IMR-90 (cell line): ENCODE results near the gene SFTPA1. TPM values are rescaled to one million over a fixed set of nuclear protein-coding genes. Genes with fewer than 3 reads are reported as not detected.

Source experiments
- ATAC-seq: fragments of 200-7000 bp; cut with Tn5 transposase; 2 replicates; pipeline ENCODE4 v1.9.1; 2020; ENCODE audit warnings: low read depth, mild to moderate bottlenecking, moderate library complexity
- BruUV-seq: library from RNA; stranded (reverse); fragments of 400-500 nt; replicated peaks from 2 replicates; lab custom pipeline; 2021; lab: Mats Ljungman, UMichigan
- CTCF ChIA-PET: fragments of 300-600 bp; formaldehyde crosslinking; extraction: SDS; loops from one replicate; lab custom pipeline; 2021; ENCODE audit warnings: antibody characterized with exemption; lab: Yijun Ruan, JAX
- POLR2A ChIA-PET: fragments of 300-600 bp; sonication (Branson Sonifier 250); formaldehyde crosslinking; loops from one replicate; lab custom pipeline; 2022; ENCODE audit warnings: antibody characterized with exemption; ENCODE audit not compliant: unreplicated experiment; lab: Charles Lee
- DNase-seq: peaks from one replicate; pipeline ENCODE4 v3.0.0; 2013
- H2AFZ ChIP-seq: replicated peaks from 2 replicates; pipeline ENCODE3; 2013; ENCODE audit warnings: low read length, mild to moderate bottlenecking; ENCODE audit not compliant: poor library complexity
- H2AK5ac ChIP-seq: 2 replicates; pipeline ENCODE4 v1.6.1; 2013; ENCODE audit warnings: low read depth, low read length, inconsistent platforms
- H2AK9ac ChIP-seq: replicated peaks from 2 replicates; pipeline ENCODE3; 2013; ENCODE audit warnings: mild to moderate bottlenecking, low read depth, low read length, moderate library complexity; ENCODE audit not compliant: poor library complexity
- H2BK120ac ChIP-seq: 2 replicates; pipeline ENCODE4 v1.6.1; 2013; ENCODE audit warnings: low read depth, low read length, inconsistent platforms
- H2BK15ac ChIP-seq: 3 replicates; pipeline ENCODE4 v1.6.1; 2013; ENCODE audit warnings: low read depth, low read length, inconsistent platforms
- H2BK20ac ChIP-seq: 2 replicates; pipeline ENCODE4 v1.6.1; 2013; ENCODE audit warnings: low read depth, mild to moderate bottlenecking, inconsistent platforms, low read length, moderate library complexity
- H2BK5ac ChIP-seq: 2 replicates; pipeline ENCODE4 v1.6.1; 2013; ENCODE audit warnings: mild to moderate bottlenecking, low read depth, low read length, inconsistent platforms; ENCODE audit not compliant: poor library complexity, severe bottlenecking
- H3K14ac ChIP-seq: replicated peaks from 2 replicates; pipeline ENCODE4 v1.6.1; 2013; ENCODE audit warnings: low read depth, low read length, inconsistent platforms
- H3K18ac ChIP-seq: 2 replicates; pipeline ENCODE4 v1.6.1; 2013; ENCODE audit warnings: low read depth, low read length, control low read depth
- H3K23ac ChIP-seq: 2 replicates; pipeline ENCODE4 v1.6.1; 2013; ENCODE audit warnings: low read depth, low read length, inconsistent platforms
- H3K27ac ChIP-seq: 2 replicates; pipeline ENCODE4 v1.5.1; 2013; ENCODE audit warnings: mild to moderate bottlenecking, control low read depth, low read length; ENCODE audit not compliant: insufficient read depth
- H3K27me3 ChIP-seq: 2 replicates; pipeline ENCODE4 v1.6.1; 2013; ENCODE audit warnings: low read length; ENCODE audit not compliant: control insufficient read depth, insufficient read depth
- H3K36me3 ChIP-seq: 2 replicates; pipeline ENCODE4 v1.6.1; 2013; ENCODE audit warnings: low read length, mixed read lengths; ENCODE audit not compliant: control insufficient read depth, insufficient read depth
- H3K4ac ChIP-seq: 2 replicates; pipeline ENCODE4 v1.6.1; 2013; ENCODE audit warnings: low read depth, low read length, inconsistent platforms
- H3K4me1 ChIP-seq: 2 replicates; pipeline ENCODE4 v1.6.1; 2013; ENCODE audit warnings: low read length, mixed read lengths; ENCODE audit not compliant: control insufficient read depth, insufficient read depth
- H3K4me2 ChIP-seq: 2 replicates; pipeline ENCODE4 v1.6.1; 2013; ENCODE audit warnings: low read depth, mild to moderate bottlenecking, control low read depth, low read length, moderate library complexity
- H3K4me3 ChIP-seq: 2 replicates; pipeline ENCODE4 v1.5.1; 2013; ENCODE audit warnings: low read depth, mild to moderate bottlenecking, control low read depth, low read length, moderate library complexity; ENCODE audit not compliant: insufficient read depth
- H3K56ac ChIP-seq: 2 replicates; pipeline ENCODE4 v1.6.1; 2013; ENCODE audit warnings: low read length, inconsistent platforms; ENCODE audit not compliant: insufficient read depth; ENCODE audit errors: extremely low read depth
- H3K79me1 ChIP-seq, 2 experiments: 2 replicates each; pipeline ENCODE4 v1.6.1; 2013; ENCODE audit warnings: low read length in 2 of 2, inconsistent platforms in 1 of 2, low read depth in 1 of 2
- H3K9ac ChIP-seq: 2 replicates; pipeline ENCODE4 v1.6.1; 2013; ENCODE audit warnings: low read depth, low read length, control low read depth
- H3K9me1 ChIP-seq: 2 replicates; pipeline ENCODE4 v1.6.1; 2013; ENCODE audit warnings: low read length, inconsistent platforms; ENCODE audit not compliant: insufficient read depth
- H3K9me3 ChIP-seq: 2 replicates; pipeline ENCODE4 v1.6.1; 2013; ENCODE audit warnings: low read length; ENCODE audit not compliant: control insufficient read depth, insufficient read depth
- H4K20me1 ChIP-seq: 2 replicates; pipeline ENCODE4 v1.6.1; 2013; ENCODE audit warnings: low read length, inconsistent platforms; ENCODE audit not compliant: insufficient read depth
- H4K5ac ChIP-seq: 2 replicates; pipeline ENCODE4 v1.6.1; 2013; ENCODE audit warnings: mild to moderate bottlenecking, low read depth, low read length, control low read depth
- H4K8ac ChIP-seq, 2 experiments: 2 replicates each; pipeline ENCODE4 v1.6.1; 2013; ENCODE audit warnings: low read depth in 2 of 2, low read length in 2 of 2, control low read depth in 1 of 2, inconsistent platforms in 1 of 2
- H4K91ac ChIP-seq: 2 replicates; pipeline ENCODE4 v1.6.1; 2013; ENCODE audit warnings: low read depth, low read length, inconsistent platforms; ENCODE audit not compliant: insufficient read depth
- CEBPB ChIP-seq: IDR thresholded peaks from 2 replicates; pipeline ENCODE4 v1.6.1; 2012; ENCODE audit warnings: low read depth, low read length, improper control_type of control experiment
- MAFK ChIP-seq: IDR thresholded peaks from 2 replicates; pipeline ENCODE4 v1.6.1; 2012; ENCODE audit warnings: low read depth, low read length, improper control_type of control experiment
- POLR2A ChIP-seq: IDR thresholded peaks from 2 replicates; pipeline ENCODE4 v1.6.1; 2012; ENCODE audit warnings: mild to moderate bottlenecking, low read depth, low read length
- WGBS, 2 experiments: methylation state at CpG; one replicate each; pipeline versions ENCODE4 v1.1.5 to v1.1.7; 2013; ENCODE audit warnings: missing lambda C conversion rate in 2 of 2; ENCODE audit not compliant: insufficient read length in 1 of 2; ENCODE audit errors: extremely low coverage in 2 of 2; 5-methylcytosine and 5-hydroxymethylcytosine counted together
- dilution Hi-C: fragments of 300-500 bp; cut with HindIII; formaldehyde crosslinking; loops from one replicate; pipeline ENCODE4 v1.14.3; 2018; ENCODE audit warnings: low sequenced_read_pairs; ENCODE audit not compliant: unreplicated experiment
- in situ Hi-C: fragments of 300-500 bp; cut with MboI; formaldehyde crosslinking; loops from 3 replicates; pipeline ENCODE4 v1.14.3; 2019; ENCODE audit warnings: low sequenced_read_pairs, inconsistent platforms, mixed read lengths
- intact Hi-C: fragments of 100-400 bp; cut with micrococcal nuclease; formaldehyde crosslinking; loops from 2 replicates; pipeline ENCODE4 v1.10.0; 2022
- polyA plus RNA-seq, 3 experiments: library from polyadenylated mRNA; depleted of rRNA; stranded (reverse); fragments of >200 nt; gene quantifications; 2 replicates each; pipeline ENCODE4 v1.2.3, GENCODE V29; 2012; ENCODE audit warnings: low replicate concordance in 1 of 3
- total RNA-seq: library from RNA; depleted of rRNA; stranded (reverse); fragments of >200 nt; gene quantifications from 2 replicates; pipeline ENCODE4 v1.2.3, GENCODE V29; 2012
- TF ChIP-seq, protein P1 (sequence below): fragments of 150-350 bp; IDR thresholded peaks from 2 replicates; pipeline ENCODE4 v1.6.1; 2016; ENCODE audit warnings: low read depth, mild to moderate bottlenecking, low read length, moderate library complexity, borderline replicate concordance
- TF ChIP-seq, protein P2 (sequence below): fragments of 150-350 bp; IDR thresholded peaks from 2 replicates; pipeline ENCODE4 v1.6.1; 2017; ENCODE audit warnings: mild to moderate bottlenecking, antibody characterized with exemption, low read length, low read depth
- TF ChIP-seq, protein P3 (sequence below): conservative IDR thresholded peaks from 2 replicates; pipeline ENCODE4 v1.5.1; 2012; ENCODE audit warnings: mild to moderate bottlenecking, low read depth, low read length, improper control_type of control experiment

The SFTPA1 gene
- total and polyA plus RNA-seq, 2 of the 4 experiments (the other 2 are of a cell fraction), result not detected

- no peak overlapping the region for H3K18ac ChIP-seq
- no peak overlapping the region for H4K8ac ChIP-seq
- H2BK15ac ChIP-seq, result no peak overlapping the region
- H3K23ac ChIP-seq, result no peak overlapping the region
- BruUV-seq, result no TSS peak
- ATAC-seq, result no peak
- H3K4me2 ChIP-seq, result no peak overlapping the region
- no peak overlapping the region for H2BK20ac ChIP-seq
- H3K4me3 ChIP-seq, result no peak overlapping the region
- H2AK5ac ChIP-seq, result no peak overlapping the region
- WGBS, 2 experiments, result no CpG with 5 or more reads among the region's 2 CpGs
- no peak for DNase-seq
- no peaks in the 10 kb centered on the region for H3K9me1 ChIP-seq
- H2AK9ac ChIP-seq, result no peak overlapping the region
- H2BK5ac ChIP-seq, result no peak overlapping the region
- H3K4me1 ChIP-seq, result no peaks in the 10 kb centered on the region
- H4K20me1 ChIP-seq, result no peaks in the 10 kb centered on the region
- H3K9ac ChIP-seq, result no peak overlapping the region
- no peak overlapping the region for H2BK120ac ChIP-seq
- H4K5ac ChIP-seq, result no peak overlapping the region
- ChIA-PET POLR2A (no interaction called here), CTCF (no interaction called here)
- intact Hi-C loops (no loop called here), dilution Hi-C loops (no loop called here), in situ Hi-C loops (loop anchor here (10.0 kb wide), 1 partner anchor 228 kb away; no protein-coding TSS in a partner anchor)
- no peak overlapping the region for H2AFZ ChIP-seq
- H3K14ac ChIP-seq, result no peak overlapping the region
- H3K9me3 ChIP-seq, result peaks cover 4% of the 10 kb centered on the region
- peaks cover 16% of the 10 kb centered on the region for H3K27me3 ChIP-seq
- no peaks in the 10 kb centered on the region for H3K36me3 ChIP-seq
- H3K79me1 ChIP-seq, result no peaks in the 10 kb centered on the region
- no peak overlapping the region for H3K4ac ChIP-seq
- no peak overlapping the region for H4K91ac ChIP-seq
- no peak for TF ChIP-seq MAFK
- TF ChIP-seq, protein P1, sequence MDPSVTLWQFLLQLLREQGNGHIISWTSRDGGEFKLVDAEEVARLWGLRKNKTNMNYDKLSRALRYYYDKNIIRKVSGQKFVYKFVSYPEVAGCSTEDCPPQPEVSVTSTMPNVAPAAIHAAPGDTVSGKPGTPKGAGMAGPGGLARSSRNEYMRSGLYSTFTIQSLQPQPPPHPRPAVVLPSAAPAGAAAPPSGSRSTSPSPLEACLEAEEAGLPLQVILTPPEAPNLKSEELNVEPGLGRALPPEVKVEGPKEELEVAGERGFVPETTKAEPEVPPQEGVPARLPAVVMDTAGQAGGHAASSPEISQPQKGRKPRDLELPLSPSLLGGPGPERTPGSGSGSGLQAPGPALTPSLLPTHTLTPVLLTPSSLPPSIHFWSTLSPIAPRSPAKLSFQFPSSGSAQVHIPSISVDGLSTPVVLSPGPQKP, result no peak
- TF ChIP-seq CEBPB, result no peak
- TF ChIP-seq, protein P2, sequence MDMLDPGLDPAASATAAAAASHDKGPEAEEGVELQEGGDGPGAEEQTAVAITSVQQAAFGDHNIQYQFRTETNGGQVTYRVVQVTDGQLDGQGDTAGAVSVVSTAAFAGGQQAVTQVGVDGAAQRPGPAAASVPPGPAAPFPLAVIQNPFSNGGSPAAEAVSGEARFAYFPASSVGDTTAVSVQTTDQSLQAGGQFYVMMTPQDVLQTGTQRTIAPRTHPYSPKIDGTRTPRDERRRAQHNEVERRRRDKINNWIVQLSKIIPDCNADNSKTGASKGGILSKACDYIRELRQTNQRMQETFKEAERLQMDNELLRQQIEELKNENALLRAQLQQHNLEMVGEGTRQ, result no peak
- TF ChIP-seq, protein P3, sequence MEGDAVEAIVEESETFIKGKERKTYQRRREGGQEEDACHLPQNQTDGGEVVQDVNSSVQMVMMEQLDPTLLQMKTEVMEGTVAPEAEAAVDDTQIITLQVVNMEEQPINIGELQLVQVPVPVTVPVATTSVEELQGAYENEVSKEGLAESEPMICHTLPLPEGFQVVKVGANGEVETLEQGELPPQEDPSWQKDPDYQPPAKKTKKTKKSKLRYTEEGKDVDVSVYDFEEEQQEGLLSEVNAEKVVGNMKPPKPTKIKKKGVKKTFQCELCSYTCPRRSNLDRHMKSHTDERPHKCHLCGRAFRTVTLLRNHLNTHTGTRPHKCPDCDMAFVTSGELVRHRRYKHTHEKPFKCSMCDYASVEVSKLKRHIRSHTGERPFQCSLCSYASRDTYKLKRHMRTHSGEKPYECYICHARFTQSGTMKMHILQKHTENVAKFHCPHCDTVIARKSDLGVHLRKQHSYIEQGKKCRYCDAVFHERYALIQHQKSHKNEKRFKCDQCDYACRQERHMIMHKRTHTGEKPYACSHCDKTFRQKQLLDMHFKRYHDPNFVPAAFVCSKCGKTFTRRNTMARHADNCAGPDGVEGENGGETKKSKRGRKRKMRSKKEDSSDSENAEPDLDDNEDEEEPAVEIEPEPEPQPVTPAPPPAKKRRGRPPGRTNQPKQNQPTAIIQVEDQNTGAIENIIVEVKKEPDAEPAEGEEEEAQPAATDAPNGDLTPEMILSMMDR, result no peak
- no peak for TF ChIP-seq POLR2A
- H3K56ac ChIP-seq, result no peak overlapping the region
- H3K27ac ChIP-seq, result no peak overlapping the region
These were observed 7.8 kb upstream of the SFTPA1 start for GRCh38 chr10:79602953-79603352.
